ENCODE measurements around the gene RACK1.

- TF ChIP-seq POLR2A (IDR thresholded peaks at IDR 0.05) = no peak
- no peak for TF ChIP-seq CTCF (IDR thresholded peaks at IDR 0.05)
These were observed 23.6 kb downstream of the RACK1 start for GRCh38 chr5:181220178-181220515.

Data from uterus (tissue), 2 donors.